Right renal cortex interstitium (tissue), 3 donors: Measurements from ENCODE around the gene DNAH14. TPM values are rescaled to one million over a fixed set of nuclear protein-coding genes. Genes with fewer than 3 reads are reported as not detected.
"Not testable (repeated sequence)": the region's sequence is repeated elsewhere in the genome, so short reads cannot be mapped to it uniquely, and the experiment has no call there.

Experiments
- DNase-seq, 3 donors: peaks; one replicate each; pipeline ENCODE4 v3.0.0-alpha.2; 2013; ENCODE audit warnings: low read depth in 3 of 3, low spot score in 2 of 3
- polyA plus RNA-seq, 3 donors: library from polyadenylated mRNA; unstranded; fragments of 120-200 nt; gene quantifications; one replicate each; pipeline ENCODE4 v1.2.1, GENCODE V29; 2013; ENCODE audit not compliant: insufficient read length in 3 of 3

Gene DNAH14
- polyA plus RNA-seq, 3 donors, result 13.4 to 17.2 (median 15.2) TPM

GRCh38 chr1:225332686-225333085 lies 403.2 kb downstream of the DNAH14 start:
- DNase-seq, result no peak

- DNase-seq, result not testable (repeated sequence)
Measured at GRCh38 chr1:225335098-225335778, 405.8 kb downstream of the DNAH14 start.

- DNase-seq, result no peak
Measured at GRCh38 chr1:225338545-225338944, 409.1 kb downstream of the DNAH14 start.

- DNase-seq, result no peak
Measured at GRCh38 chr1:225341642-225342041, 412.2 kb downstream of the DNAH14 start.

- no peak for DNase-seq
Measured at GRCh38 chr1:225342695-225343094, 413.2 kb downstream of the DNAH14 start.

- no peak for DNase-seq
Measured at GRCh38 chr1:225343618-225344017, 414.1 kb downstream of the DNAH14 start.

GRCh38 chr1:225347123-225347683 lies 417.7 kb downstream of the DNAH14 start:
- no peak for DNase-seq

GRCh38 chr1:225348400-225348799 lies 418.9 kb downstream of the DNAH14 start:
- no peak for DNase-seq

GRCh38 chr1:225349826-225350225 lies 420.4 kb downstream of the DNAH14 start:
- DNase-seq, result no peak

GRCh38 chr1:225350872-225351271 lies 421.4 kb downstream of the DNAH14 start:
- no peak for DNase-seq

GRCh38 chr1:225354906-225355305 lies 425.4 kb downstream of the DNAH14 start:
- no peak for DNase-seq

- no peak for DNase-seq
Measured at GRCh38 chr1:225355863-225356262, 426.4 kb downstream of the DNAH14 start.

GRCh38 chr1:225360119-225360518 lies 430.6 kb downstream of the DNAH14 start:
- no peak for DNase-seq

GRCh38 chr1:225361176-225361575 lies 431.7 kb downstream of the DNAH14 start:
- no peak for DNase-seq

- DNase-seq, result no peak
Measured at GRCh38 chr1:225362805-225363204, 433.3 kb downstream of the DNAH14 start.

GRCh38 chr1:225364439-225364838 lies 435.0 kb downstream of the DNAH14 start:
- no peak for DNase-seq

- no peak for DNase-seq
Measured at GRCh38 chr1:225366018-225366417, 436.5 kb downstream of the DNAH14 start.

- DNase-seq, result no peak
Measured at GRCh38 chr1:225366552-225366951, 437.1 kb downstream of the DNAH14 start.

GRCh38 chr1:225368036-225368552 lies 438.6 kb downstream of the DNAH14 start:
- no peak for DNase-seq

- DNase-seq, result no peak
Measured at GRCh38 chr1:225371366-225372010, 442.0 kb downstream of the DNAH14 start.

GRCh38 chr1:225373155-225373554 lies 443.7 kb downstream of the DNAH14 start:
- DNase-seq, result no peak

- no peak for DNase-seq
Measured at GRCh38 chr1:225374996-225375395, 445.5 kb downstream of the DNAH14 start.
